Transverse colon (tissue), 3 donors: ENCODE measurements around the gene PLGRKT.

Source experiments
- CTCF ChIP-seq, 5 experiments: fragments of 200-600 bp in 3 of 5; fragments of 450-650 bp in 2 of 5; sonication (generic) in 3 of 5; IDR thresholded peaks; 1 replicate in 2 of 5; 2 replicates in 3 of 5; pipeline ENCODE4 v1.5.1; 2016 to 2017; ENCODE audit warnings: antibody characterized with exemption in 5 of 5, inconsistent platforms in 3 of 5, mild to moderate bottlenecking in 2 of 5, moderate library complexity in 1 of 5
- EP300 ChIP-seq: sonication (generic); formaldehyde crosslinking; IDR thresholded peaks from one replicate; pipeline ENCODE4 v1.6.1; 2017; ENCODE audit warnings: antibody characterized with exemption, low read depth
- POLR2A ChIP-seq: fragments of 450-650 bp; IDR thresholded peaks from one replicate; pipeline ENCODE4 v1.6.1; 2016; ENCODE audit warnings: antibody characterized with exemption, mild to moderate bottlenecking, moderate library complexity

- no peak for TF ChIP-seq CTCF (IDR thresholded peaks at IDR 0.05)
- TF ChIP-seq POLR2A = no peak
- TF ChIP-seq EP300 = no peak
Observed at GRCh38 chr9:5478206-5478605, 40.5 kb upstream of the PLGRKT start.
